ENCODE data around the gene TFCP2.

Gene TFCP2

DNA sequence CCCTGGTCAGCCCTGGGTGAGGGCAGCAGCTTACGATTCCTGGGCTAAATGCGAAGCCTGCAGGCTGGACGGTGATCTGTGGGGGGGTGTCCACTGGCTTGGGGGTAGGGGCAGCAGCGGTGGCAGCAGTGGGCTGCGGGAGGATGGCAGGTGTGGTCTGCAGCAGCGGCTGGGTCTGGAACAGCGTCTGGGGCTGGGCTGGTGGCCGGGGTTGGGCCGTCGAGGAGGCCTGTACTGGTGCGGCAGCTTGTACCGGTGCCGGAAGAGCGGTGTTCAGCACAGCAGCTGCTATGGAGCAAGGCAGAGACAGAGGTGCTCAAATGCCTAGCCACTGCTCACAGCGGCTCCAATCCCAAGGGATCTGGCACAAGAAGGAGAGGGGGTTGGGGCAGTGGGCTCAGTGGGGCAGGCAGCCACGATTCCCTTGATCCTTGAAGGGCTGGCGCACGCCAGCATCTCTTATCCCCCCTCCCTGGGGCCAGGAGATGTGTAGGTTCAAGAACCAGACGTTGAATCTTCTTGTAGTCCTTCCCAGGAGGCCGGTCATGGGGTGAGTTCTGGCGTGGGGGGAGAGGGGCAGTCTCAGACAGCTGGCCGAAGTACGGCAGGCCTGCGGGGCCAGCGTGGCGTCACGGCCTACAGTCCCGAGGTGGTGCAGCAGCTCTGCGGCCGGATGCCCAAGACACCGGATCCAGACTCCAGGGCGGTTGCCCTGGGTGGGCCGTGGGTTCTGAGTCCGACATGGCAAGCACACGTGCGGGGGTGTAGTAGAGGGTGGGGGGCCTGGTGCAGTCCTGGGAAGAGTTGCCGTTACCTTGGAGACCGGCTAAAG, 25.0 kb upstream of the TFCP2 start:
- DNase-seq = no peak

DNA sequence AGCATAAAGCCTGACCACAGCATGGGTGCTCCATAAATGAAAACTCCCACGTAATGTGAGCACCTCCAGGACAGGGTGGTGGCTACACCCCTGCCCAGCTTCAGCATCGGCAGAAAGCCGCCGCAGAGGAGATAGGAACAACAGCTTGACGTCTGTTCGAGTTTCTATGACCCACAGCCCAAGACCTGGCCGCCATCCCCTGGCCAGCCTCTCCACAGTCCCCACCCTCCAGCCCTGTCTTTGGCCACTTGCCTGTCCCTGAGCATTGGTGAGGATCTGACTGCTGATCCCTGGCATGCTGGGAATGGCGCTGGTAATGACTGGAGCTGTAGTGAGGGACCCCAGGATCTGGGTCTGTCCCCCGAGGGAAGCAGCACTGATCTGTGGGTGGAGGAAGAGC, 23.6 kb upstream of the TFCP2 start:
- DNase-seq = no peak

DNA sequence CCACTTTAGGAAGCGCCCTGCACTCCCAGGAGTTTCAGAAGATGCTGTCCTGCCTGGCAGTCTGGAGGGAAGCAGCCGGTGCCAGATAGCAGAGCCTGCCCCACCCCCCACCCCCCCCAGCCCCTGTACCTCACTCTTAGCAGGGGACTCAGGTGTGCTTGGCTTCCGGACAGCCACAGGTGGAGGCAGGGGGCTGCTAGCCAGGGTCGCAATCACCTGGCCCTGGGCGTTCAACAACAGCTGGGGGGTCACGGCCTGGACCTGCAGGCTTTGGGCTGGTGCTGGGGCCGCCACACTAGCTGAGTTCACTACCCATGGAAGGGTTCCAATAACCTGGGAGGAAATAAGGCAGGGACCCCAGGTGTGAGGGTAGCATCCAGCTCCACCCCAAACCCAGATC, 22.9 kb upstream of the TFCP2 start:
- no peak for DNase-seq

DNA sequence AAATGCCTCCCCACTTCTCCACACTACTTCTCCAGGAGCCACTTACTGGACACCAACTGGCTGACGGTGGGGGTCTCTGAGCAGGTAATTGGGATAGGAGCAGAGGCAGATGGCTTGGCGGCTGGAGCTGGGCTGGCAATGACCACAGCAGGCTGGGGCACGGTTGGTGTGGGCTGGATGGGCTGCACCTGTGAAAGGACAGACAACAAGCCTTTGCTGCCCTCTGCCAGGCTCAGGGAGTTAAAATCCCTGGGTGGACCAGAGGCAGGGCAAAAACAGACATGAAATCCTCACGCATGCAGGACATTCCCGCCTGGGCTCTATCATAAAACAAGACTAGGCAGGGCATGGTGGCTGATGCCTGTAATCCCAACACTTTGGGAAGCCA, 19.3 kb upstream of the TFCP2 start:
- DNase-seq = no peak

DNA sequence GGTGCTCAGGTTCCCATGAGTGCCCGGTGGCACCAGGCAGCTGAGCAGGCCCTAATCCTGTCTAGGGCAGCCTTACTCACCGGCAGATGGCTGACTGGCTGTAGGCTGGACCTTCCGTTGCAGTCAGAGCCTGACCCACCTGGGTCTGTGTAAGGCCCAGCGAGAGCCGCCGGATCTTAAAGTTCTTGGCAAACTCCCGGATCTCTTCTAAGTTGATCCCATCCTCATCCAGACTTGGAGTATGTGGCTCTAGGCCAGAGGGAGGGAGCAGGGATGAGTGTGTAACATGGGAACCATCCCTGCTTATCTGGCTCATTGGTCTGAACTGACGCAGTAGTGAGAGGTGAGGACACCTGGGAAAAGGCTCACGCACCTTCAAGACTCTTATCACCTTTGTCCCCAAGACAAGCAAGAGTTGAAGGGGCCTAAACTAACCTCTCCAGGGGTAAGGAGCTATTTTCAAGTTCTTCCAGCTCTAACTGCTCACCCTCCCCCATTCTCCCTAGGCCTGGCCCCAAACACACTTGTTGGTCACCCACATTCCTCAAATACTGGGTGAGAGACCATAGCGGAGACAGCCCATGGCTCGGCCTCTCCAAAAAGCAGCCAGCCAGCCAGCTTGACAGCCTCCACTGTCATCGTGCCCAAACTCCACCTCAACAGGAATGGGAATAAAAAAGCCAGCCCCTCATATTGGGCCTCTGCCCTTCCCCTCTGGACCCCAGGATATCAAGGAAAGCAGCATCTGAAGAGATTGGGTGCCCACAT, 18.8 kb upstream of the TFCP2 start:
- DNase-seq = no peak

DNA sequence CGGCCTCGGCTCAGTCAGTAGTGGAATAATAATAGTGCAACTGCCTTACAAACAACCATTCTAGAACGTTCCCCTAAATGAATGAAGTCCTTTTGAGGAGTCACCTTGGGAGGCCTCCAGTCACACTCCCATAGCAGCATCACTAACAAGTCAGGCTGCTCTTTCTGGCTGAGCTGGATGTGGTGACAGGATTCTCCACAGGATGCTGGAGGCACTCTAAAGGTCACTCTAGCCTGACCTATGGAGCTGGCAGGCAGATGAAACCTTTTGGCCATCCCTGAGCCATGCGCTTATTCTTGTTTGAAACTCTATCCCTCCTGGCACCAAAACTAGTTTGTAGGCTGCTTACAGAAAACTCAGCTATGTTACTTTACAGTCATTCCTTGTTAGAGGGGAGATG, 17.9 kb upstream of the TFCP2 start:
- no peak for DNase-seq

DNA sequence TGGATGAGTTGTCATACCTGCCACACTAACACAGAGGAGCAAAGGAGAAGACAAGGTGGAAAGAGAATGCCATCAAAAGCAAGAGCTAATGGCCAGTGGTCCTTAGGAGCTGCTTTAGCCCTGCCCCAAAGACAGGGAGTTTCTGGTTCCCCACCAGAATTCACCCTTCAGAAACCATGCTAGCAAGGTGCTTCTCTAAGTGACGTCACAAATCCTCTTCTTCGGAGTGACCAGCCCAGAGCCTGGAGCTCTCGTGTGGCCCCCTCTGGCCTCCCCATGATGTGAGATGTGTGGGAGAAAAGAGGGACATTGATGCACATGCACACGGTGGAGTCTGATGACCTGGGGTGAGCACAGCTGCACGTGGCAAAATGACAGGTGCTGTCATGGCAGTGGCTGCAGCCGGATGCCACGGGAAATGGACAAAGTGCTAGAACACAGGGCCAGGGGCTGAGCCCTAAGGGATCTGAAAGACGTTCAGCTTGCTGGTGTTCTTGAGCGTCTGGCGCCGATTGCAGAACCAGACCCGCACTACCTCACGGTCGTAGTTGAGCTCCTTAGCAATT, 16.9 kb upstream of the TFCP2 start:
- DNase-seq = no peak

DNA sequence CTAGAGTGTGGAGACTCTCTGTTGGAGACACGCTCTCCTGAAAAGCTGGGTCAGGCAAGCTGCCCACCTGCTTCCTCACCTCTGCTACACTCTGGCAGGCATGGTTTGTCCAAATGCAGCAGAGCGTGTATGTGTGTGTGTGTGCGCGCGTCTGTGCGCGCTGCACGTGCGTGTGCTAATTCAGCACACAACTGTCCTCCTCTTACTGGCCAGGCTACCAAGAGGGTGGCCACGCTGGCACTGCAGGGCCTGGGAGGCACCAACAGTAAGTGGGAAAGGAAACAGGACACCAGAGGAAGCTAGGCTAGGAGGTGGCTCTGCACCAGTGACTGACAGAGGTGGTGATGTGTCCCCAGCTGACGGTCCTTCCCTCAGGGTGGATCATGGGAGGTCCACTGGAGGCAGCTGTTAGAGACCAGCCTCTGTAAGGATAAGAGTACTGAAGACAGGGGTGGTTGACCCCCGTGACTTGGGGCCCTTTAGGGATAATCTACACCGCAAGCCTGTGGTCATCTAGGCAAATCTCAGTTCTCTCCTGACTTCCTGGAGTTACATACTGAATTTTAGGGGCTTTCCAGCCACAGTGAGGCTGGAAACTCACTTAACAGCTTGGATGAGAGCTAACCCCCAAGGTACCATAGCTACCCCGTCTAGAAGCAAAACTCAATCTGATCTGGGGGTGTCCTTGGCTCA, 15.6 kb upstream of the TFCP2 start:
- no peak for DNase-seq

DNA sequence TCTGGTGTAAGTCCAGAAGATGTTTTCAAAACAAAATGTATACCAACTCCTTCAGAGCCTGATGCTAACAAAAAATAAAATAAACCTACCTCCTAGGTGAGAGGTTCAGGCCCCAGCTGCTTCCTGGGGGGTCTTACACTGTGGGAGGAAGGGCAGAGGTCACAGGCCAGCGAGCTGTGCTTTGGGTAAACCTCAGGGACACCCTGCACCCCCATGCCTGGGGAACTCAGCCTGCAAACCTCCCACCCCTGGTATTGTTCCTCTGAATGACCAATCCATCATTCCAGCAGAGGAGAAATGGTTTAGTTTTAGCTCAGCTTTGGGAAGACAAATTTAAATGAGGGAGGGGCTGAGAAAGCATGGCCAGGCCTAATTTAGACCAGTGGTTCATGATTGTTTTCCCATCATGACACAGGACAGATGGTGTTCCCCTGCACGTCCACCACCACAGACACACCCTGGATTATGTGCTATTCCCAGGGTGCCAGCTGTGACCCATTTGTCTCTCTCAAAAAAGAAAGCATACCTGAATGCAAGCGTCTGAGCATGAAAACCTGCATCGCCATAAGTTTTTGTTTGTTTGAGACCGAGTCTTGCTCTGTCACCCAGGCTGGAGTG, 14.5 kb upstream of the TFCP2 start:
- no peak for DNase-seq

DNA sequence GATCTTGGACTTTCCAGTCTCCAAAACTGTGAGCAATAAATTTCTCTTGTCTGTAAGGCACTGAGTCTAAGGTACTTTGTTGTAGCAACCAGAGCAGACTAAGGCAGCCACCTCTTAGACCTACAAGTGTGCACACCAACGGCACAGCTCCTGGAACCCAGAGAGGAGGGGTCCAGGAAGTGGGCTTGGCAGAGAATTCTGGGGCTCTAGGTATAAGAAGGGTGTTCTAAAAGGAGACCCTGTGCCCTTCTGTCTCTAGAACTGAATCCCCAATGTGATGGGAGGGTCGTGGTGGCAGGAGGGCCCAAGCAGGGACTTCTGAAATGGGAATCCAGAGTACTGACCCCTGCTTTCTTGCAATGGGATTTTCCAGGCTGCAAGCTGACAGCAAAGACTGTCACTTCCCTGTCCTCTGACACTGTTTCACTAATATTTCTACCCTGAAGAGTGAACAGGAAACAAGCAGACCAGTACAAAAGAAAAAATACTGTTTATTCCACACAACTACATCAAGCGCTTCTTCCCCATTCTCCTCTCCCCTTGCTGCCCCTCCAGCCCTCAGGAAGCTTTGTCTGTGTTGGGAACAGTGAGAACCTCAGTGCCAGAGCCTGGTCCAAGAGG, 13.6 kb upstream of the TFCP2 start:
- no peak for DNase-seq

DNA sequence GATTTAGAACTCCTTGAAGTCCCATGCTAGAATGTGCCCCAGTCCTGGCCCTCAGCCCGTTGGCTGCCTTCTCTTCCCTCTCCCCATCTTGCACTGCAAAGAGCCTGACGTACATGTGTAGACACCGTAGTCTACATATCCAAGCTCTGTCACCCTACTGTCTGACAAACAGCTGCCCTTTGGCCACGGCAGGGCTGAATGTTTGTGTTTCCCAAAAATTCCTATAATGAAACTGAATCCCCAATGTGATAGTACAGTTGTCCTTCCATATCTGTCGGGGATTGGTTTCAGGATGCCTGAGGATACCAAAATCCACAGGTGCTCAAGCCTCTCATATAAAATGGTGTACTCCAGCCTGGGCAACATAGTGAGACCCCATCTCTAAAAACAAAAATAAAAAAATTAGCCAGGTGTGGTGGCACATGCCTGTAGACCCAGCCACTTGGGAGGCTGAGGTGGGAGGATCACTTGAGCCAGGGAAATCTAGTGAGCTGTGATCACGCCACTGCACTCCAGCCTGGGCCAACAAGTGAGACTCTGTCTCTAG, 12.3 kb upstream of the TFCP2 start:
- DNase-seq = no peak

DNA sequence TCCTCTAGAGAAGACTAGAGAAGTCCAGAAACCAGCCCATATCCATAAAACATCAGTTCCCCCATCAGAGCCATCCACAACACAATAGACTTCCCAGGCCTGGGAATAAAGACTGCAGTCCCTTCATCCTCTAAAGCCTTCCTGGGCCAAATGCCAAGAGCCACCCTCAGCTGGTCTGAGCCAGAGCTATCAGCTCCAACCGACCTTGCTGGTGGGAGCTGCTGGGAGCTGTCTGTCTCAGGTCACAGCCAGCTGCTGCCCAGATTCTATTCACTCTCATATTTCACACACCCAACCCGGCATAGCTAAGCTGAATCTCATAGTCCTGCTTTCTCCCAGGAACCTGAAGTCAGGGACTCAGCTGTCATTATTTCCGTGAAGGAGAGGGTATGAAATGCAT, 10.9 kb upstream of the TFCP2 start:
- DNase-seq = no peak

DNA sequence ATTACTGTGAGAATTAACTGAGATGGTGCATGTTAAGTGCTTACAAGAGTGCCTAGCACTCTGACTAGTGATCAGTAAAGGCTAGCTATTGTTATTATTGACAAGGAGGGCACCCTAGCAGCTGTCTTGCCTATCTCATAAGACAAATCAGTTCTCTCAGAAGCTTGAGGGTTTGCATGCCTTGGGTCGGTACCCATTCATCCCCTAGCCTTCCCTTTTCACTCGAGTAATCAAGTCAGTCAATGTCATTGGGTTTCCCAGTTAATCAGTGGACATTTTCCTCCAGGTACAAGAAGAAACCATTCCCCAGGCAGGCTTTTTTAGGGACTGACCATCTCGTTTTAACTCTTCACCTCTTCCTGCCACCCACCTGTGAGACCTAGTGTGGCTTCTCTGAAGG, 10.4 kb upstream of the TFCP2 start:
- DNase-seq = no peak

DNA sequence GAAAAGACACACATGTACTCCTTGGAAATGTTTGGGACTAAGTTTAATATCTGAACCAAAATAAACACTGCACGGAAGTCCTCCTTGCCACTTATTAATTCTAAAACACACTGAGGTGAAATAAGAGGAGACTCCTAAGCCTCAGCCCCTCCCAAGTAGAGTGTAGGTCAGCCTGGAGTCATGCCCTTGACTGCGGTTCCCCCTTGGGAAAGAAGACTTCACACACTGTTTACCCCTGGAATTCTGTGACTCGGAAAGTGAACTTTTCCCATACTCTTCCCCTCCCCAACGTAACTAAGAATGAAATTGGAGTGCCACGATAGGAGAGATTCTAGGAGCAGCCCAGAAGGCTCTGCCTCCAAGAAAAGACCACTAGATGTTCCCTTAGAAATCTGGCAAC, 8.6 kb upstream of the TFCP2 start:
- DNase-seq = no peak

DNA sequence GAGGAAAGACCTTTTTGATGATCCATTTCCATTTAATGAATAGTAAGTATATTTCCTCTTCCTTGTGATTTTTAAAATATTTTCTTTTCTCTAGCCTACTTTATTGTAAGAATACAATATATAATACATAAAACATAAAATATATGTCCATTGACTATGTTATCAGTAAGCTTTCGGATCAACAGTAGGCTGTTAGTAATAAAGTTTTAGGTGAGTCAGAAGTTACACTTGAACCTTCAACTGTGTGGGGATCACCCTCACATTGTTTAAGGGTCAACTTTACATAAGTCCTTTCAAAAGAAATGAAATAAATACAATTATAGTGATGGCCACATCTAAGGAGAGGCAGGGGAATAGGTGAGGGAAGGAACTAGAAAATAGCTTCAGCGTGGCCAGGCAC, 5.0 kb upstream of the TFCP2 start:
- DNase-seq = no peak

DNA sequence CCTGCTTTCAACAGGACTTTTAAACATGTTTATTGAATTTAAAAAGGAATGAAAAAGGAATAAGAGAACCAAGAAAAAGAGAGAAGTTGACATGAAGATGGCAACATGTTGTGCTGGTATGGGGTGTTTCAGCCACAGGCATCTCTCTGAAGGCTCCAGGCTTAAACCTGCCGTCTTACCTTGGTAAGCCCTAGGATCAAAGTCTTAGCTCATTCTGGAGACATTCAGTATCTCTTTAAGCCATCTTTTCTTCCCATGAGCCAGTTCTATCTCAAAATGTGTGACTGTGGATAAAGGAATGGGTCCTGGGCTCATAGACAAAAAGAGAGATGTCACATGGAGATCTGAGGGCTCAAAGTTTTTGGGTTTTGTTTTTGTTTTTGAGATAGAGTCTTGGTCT, 1.6 kb upstream of the TFCP2 start:
- DNase-seq = no peak

DNA sequence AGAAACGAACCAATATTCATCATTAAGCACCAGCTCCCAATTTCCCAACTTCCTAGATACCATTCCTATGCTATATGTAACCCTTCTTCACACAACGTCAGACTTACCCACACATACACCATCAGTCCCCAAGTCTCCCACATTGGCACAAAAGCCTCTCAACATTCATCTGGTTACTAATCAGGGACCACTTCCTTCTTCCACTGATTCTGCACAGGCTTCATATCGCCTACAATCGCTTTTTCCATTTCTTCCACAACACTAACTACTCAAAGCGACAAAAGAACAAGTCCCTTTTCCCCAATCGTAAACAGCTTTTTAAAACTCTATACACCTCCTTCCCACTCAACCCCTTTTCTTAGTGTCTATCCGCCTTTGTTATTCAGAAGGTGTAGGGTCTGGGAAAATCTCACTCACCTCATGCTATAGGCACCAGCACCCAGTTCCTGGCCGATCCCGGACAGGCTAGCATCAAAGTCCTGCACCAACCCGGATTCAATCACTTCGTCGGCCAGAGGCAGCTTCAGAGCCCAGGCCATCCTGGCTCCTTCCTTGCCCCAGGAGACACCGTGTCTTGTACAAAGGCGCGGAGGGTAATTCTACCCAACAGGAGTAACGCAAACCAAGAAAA, 936 bp downstream of the TFCP2 start:
- no peak for DNase-seq

DNA sequence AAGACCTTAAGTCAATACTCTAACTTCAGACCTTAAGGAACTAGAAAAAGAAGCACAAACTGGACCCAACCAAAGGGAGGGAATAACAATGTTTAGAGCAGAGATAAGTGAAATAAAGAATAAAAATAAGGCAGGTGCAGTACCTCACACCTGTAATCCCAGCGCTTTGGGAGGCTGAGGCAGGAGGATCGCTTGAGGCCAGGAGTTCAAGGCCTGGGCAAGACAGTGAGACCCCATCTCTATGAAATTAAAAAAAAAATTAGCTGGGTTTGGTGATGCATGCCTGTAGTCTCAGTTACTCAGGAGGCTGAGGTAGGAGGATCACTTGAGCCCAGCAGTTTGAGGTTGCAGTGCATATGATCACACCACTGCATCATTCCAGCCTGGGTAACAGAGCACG, 9.1 kb downstream of the TFCP2 start:
- no peak for DNase-seq

DNA sequence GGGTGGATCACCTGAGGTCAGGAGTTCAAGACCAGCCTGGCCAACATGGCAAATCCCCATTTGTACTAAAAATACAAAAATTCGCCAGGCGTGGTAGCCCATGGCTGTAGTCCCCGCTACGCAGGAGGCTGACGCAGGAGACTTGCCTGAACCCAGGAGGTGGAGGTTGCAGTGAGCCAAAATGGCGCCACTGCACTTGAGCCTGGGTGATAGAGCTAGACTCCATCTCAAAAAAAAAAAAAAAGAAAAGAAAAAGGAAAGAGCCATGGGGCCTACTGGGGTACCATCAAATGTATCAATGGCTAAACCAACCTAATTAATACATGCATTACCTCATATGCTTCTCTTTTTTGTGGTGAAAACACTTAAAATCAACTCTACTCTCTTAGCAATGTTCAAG, 10.7 kb downstream of the TFCP2 start:
- no peak for DNase-seq

DNA sequence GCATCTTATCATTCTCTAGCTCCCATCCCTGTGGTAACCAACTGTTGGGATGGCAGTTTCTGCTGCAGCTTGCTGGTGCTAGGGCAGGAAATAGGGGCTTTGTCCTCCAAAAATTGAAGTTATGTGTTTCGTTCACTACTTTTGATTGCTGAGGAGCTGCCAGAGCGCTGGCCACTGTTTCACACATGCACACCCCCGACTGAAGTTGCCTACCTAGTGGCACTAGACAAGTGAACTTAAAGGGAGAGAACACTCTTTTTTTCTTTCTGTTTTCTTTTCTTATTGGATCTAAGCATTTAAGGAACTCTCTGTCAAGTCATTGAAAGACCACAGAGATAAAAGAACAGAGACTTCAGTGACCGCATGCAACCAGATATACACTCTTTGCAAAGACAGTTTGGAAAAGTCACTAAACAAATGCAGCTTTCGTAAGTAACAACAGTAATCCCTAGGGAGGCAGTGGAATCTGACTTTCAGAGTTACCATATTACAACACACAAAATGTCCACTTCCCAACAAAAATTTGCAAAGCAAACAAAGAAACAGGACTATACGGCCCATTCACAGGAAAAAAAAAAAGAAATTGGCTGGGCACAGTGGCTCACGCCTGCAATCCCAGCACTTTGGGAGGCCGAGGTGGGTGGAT, 12.0 kb downstream of the TFCP2 start:
- DNase-seq = no peak

DNA sequence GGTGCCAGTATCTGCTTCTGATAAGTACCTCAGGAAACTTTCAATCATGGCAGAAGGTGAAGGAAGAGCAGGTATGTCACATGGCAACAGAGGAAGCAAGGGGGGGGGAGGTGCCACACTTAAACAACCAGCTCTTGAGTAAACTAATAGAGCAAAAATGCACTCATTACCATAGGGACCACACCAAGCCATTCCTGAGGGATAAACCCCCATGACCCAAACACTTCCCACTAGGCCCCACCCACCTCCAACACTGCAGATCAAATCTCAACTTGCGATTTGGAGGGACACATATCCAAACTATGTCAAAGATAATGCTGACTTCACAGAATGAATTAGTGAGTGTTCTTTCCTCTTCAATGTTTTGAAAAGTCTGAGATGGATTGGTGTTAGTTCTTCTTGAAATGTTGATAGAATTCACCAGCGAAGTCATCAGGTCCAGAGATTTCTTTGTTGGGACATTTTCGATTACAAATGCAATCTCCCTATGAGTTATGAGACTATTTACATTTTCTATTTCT, 16.6 kb downstream of the TFCP2 start:
- no peak for DNase-seq
